ENCODE measurements around the gene MRPL36.

GRCh38 chr5:1751864-1752822, 47.5 kb downstream of the MRPL36 start:
- no peak for TF ChIP-seq EP300 (IDR thresholded peaks at IDR 0.05; ENCODE audit: low read depth)
- TF ChIP-seq CTCF (IDR thresholded peaks at IDR 0.05), result no peak
- no peak for TF ChIP-seq POLR2AphosphoS5 (IDR thresholded peaks at IDR 0.05)
